ENCODE measurements around the gene CYB5R2.

The CYB5R2 gene

GRCh38 chr11:7651700-7652099 lies 21.6 kb downstream of the CYB5R2 start:
- H3K18ac ChIP-seq (ENCODE audit: low read length): no peak overlapping the region
- no peak for DNase-seq
- H3K4me3 ChIP-seq (ENCODE audit: low read depth, low read length): no peak overlapping the region
- no peak overlapping the region for H3K4me2 ChIP-seq (ENCODE audit: low read length)
- peaks cover 4% of the 10 kb centered on the region for H3K9me3 ChIP-seq (ENCODE audit: insufficient read depth, low read depth, low read length)
- H2AK5ac ChIP-seq (ENCODE audit: low read length): no peak overlapping the region
- no peaks in the 10 kb centered on the region for H3K79me2 ChIP-seq (ENCODE audit: control insufficient read depth, insufficient read depth, low read length, poor library complexity)
- no peak overlapping the region for H4K91ac ChIP-seq (ENCODE audit: low read depth, low read length)
- peaks cover 4 to 7% of the 10 kb centered on the region in 2 experiments for H3K4me1 ChIP-seq (ENCODE audit: control insufficient read depth in 1 of 2, insufficient read depth in 2 of 2, low read length in 2 of 2)
- no peaks in the 10 kb centered on the region for H3K79me1 ChIP-seq (ENCODE audit: low read length)
- H2BK120ac ChIP-seq (ENCODE audit: insufficient read depth, low read length, poor library complexity): no peak overlapping the region
- no peak overlapping the region for H3K23ac ChIP-seq (ENCODE audit: low read length)
- H4K8ac ChIP-seq (ENCODE audit: low read depth, low read length): no peak overlapping the region
- H3K36me3 ChIP-seq (ENCODE audit: control insufficient read depth in 1 of 2, insufficient read depth in 2 of 2, low read length in 2 of 2): peaks cover 43 to 65% of the 10 kb centered on the region in 2 experiments
- no peak overlapping the region for H2AFZ ChIP-seq (ENCODE audit: insufficient read depth, low read length, poor library complexity)
- no peaks in the 10 kb centered on the region for H3K27me3 ChIP-seq (ENCODE audit: insufficient read depth, low read length)
- no peak overlapping the region for H3K9ac ChIP-seq (ENCODE audit: low read length)
- H2BK12ac ChIP-seq (ENCODE audit: low read length): no peak overlapping the region
- H3K4ac ChIP-seq (ENCODE audit: low read depth, low read length): no peak overlapping the region
- H4K12ac ChIP-seq (ENCODE audit: low read depth, low read length): no peak overlapping the region
- H3K27ac ChIP-seq (ENCODE audit: low read depth, low read length): no peak overlapping the region
- no peak overlapping the region for H2BK5ac ChIP-seq (ENCODE audit: low read depth, low read length, poor library complexity)
- H3K14ac ChIP-seq (ENCODE audit: low read length): no peak overlapping the region
- WGBS (ENCODE audit: extremely low coverage, insufficient coverage, insufficient read length): no CpG with 5 or more reads among the region's 9 CpGs

GRCh38 chr11:7651140-7651551 lies 22.2 kb downstream of the CYB5R2 start:
- Histone ChIP-seq H3K14ac (ENCODE audit: low read length) (no peak overlapping the region), H2AK5ac (ENCODE audit: low read length) (no peak overlapping the region), H3K79me2 (ENCODE audit: control insufficient read depth, insufficient read depth, low read length, poor library complexity) (no peaks in the 10 kb centered on the region), H4K8ac (ENCODE audit: low read depth, low read length) (no peak overlapping the region), H3K36me3 (ENCODE audit: control insufficient read depth in 1 of 2, insufficient read depth in 2 of 2, low read length in 2 of 2) (peaks cover 42 to 64% of the 10 kb centered on the region in 2 experiments), H3K4me3 (ENCODE audit: low read depth, low read length) (no peak overlapping the region), H3K27ac (ENCODE audit: low read depth, low read length) (no peak overlapping the region), H3K4me1 (ENCODE audit: control insufficient read depth in 1 of 2, insufficient read depth in 2 of 2, low read length in 2 of 2) (peaks cover 4 to 7% of the 10 kb centered on the region in 2 experiments), H2AFZ (ENCODE audit: insufficient read depth, low read length, poor library complexity) (no peak overlapping the region), H3K27me3 (ENCODE audit: insufficient read depth, low read length) (no peaks in the 10 kb centered on the region), H4K12ac (ENCODE audit: low read depth, low read length) (no peak overlapping the region), H3K23ac (ENCODE audit: low read length) (no peak overlapping the region), H3K79me1 (ENCODE audit: low read length) (no peaks in the 10 kb centered on the region), H4K91ac (ENCODE audit: low read depth, low read length) (no peak overlapping the region), H2BK5ac (ENCODE audit: low read depth, low read length, poor library complexity) (no peak overlapping the region), H3K4me2 (ENCODE audit: low read length) (no peak overlapping the region), H2BK12ac (ENCODE audit: low read length) (no peak overlapping the region), H3K9me3 (ENCODE audit: insufficient read depth, low read depth, low read length) (peaks cover 4% of the 10 kb centered on the region), H3K18ac (ENCODE audit: low read length) (no peak overlapping the region), H2BK120ac (ENCODE audit: insufficient read depth, low read length, poor library complexity) (no peak overlapping the region), H3K4ac (ENCODE audit: low read depth, low read length) (no peak overlapping the region), H3K9ac (ENCODE audit: low read length) (no peak overlapping the region)
- DNase-seq: no peak
- no CpG with 5 or more reads among the region's 5 CpGs for WGBS (ENCODE audit: extremely low coverage, insufficient coverage, insufficient read length)

GRCh38 chr11:7648264-7648663 lies 25.0 kb downstream of the CYB5R2 start:
- Histone ChIP-seq H3K79me2 (ENCODE audit: control insufficient read depth, insufficient read depth, low read length, poor library complexity) (no peaks in the 10 kb centered on the region), H3K23ac (ENCODE audit: low read length) (no peak overlapping the region)

GRCh38 chr11:7646866-7647265 lies 26.4 kb downstream of the CYB5R2 start:
- H2BK5ac ChIP-seq (ENCODE audit: low read depth, low read length, poor library complexity): no peak overlapping the region
- H2AFZ ChIP-seq (ENCODE audit: insufficient read depth, low read length, poor library complexity): no peak overlapping the region
- H3K79me1 ChIP-seq (ENCODE audit: low read length): peaks cover 3% of the 10 kb centered on the region
- peak; percentile 58 to 85 for DNase-seq
- H3K4ac ChIP-seq (ENCODE audit: low read depth, low read length): no peak overlapping the region
- no peak overlapping the region for H3K4me2 ChIP-seq (ENCODE audit: low read length)
- no peak overlapping the region for H2BK120ac ChIP-seq (ENCODE audit: insufficient read depth, low read length, poor library complexity)
- H2BK12ac ChIP-seq (ENCODE audit: low read length): no peak overlapping the region
- no peak overlapping the region for H4K12ac ChIP-seq (ENCODE audit: low read depth, low read length)
- no CpG with 5 or more reads among the region's 2 CpGs for WGBS (ENCODE audit: extremely low coverage, insufficient coverage, insufficient read length)
- no peak overlapping the region for H3K27ac ChIP-seq (ENCODE audit: low read depth, low read length)
- no peak overlapping the region for H3K4me3 ChIP-seq (ENCODE audit: low read depth, low read length)
- no peak overlapping the region for H3K14ac ChIP-seq (ENCODE audit: low read length)
- no peak overlapping the region for H4K91ac ChIP-seq (ENCODE audit: low read depth, low read length)
- H3K79me2 ChIP-seq (ENCODE audit: control insufficient read depth, insufficient read depth, low read length, poor library complexity): no peaks in the 10 kb centered on the region
- H3K9ac ChIP-seq (ENCODE audit: low read length): no peak overlapping the region
- H3K18ac ChIP-seq (ENCODE audit: low read length): no peak overlapping the region
- H3K9me3 ChIP-seq (ENCODE audit: insufficient read depth, low read depth, low read length): no peaks in the 10 kb centered on the region
- H3K36me3 ChIP-seq (ENCODE audit: control insufficient read depth in 1 of 2, insufficient read depth in 2 of 2, low read length in 2 of 2): peaks cover 14 to 35% of the 10 kb centered on the region in 2 experiments
- no peaks in the 10 kb centered on the region for H3K27me3 ChIP-seq (ENCODE audit: insufficient read depth, low read length)
- no peak overlapping the region for H2AK5ac ChIP-seq (ENCODE audit: low read length)
- peaks cover 6 to 10% of the 10 kb centered on the region in 2 experiments for H3K4me1 ChIP-seq (ENCODE audit: control insufficient read depth in 1 of 2, insufficient read depth in 2 of 2, low read length in 2 of 2)
- no peak overlapping the region for H4K8ac ChIP-seq (ENCODE audit: low read depth, low read length)
- H3K23ac ChIP-seq (ENCODE audit: low read length): no peak overlapping the region

More at GRCh38 chr11:7648264-7648663, 25.0 kb downstream of the CYB5R2 start:
- Histone ChIP-seq H3K4me3 (ENCODE audit: low read depth, low read length) (no peak overlapping the region), H3K18ac (ENCODE audit: low read length) (no peak overlapping the region), H3K27me3 (ENCODE audit: insufficient read depth, low read length) (no peaks in the 10 kb centered on the region), H3K4me2 (ENCODE audit: low read length) (no peak overlapping the region), H2BK12ac (ENCODE audit: low read length) (peak overlapping the region; percentile 47), H3K36me3 (ENCODE audit: control insufficient read depth in 1 of 2, insufficient read depth in 2 of 2, low read length in 2 of 2) (peaks cover 24 to 39% of the 10 kb centered on the region in 2 experiments), H2AFZ (ENCODE audit: insufficient read depth, low read length, poor library complexity) (no peak overlapping the region), H2BK5ac (ENCODE audit: low read depth, low read length, poor library complexity) (no peak overlapping the region), H4K12ac (ENCODE audit: low read depth, low read length) (no peak overlapping the region), H3K4ac (ENCODE audit: low read depth, low read length) (no peak overlapping the region), H2AK5ac (ENCODE audit: low read length) (no peak overlapping the region), H4K8ac (ENCODE audit: low read depth, low read length) (no peak overlapping the region), H3K4me1 (ENCODE audit: control insufficient read depth in 1 of 2, insufficient read depth in 2 of 2, low read length in 2 of 2) (peaks cover 1 to 3% of the 10 kb centered on the region in 2 experiments), H3K14ac (ENCODE audit: low read length) (no peak overlapping the region), H3K79me1 (ENCODE audit: low read length) (peaks cover 3% of the 10 kb centered on the region), H3K27ac (ENCODE audit: low read depth, low read length) (no peak overlapping the region), H3K9ac (ENCODE audit: low read length) (no peak overlapping the region), H3K9me3 (ENCODE audit: insufficient read depth, low read depth, low read length) (peaks cover 2% of the 10 kb centered on the region), H2BK120ac (ENCODE audit: insufficient read depth, low read length, poor library complexity) (no peak overlapping the region), H4K91ac (ENCODE audit: low read depth, low read length) (no peak overlapping the region)
- no CpG with 5 or more reads among the region's 3 CpGs for WGBS (ENCODE audit: extremely low coverage, insufficient coverage, insufficient read length)
- no peak for DNase-seq
